Adrenal gland (tissue), 5 donors: ENCODE measurements around the gene NDUFA8.

Experiments
- CTCF ChIP-seq, 6 experiments: fragments of 450-650 bp in 4 of 6; fragments of 200-600 bp in 2 of 6; sonication (generic) in 1 of 6; IDR thresholded peaks; 1 replicate in 5 of 6; 2 replicates in 1 of 6; pipeline versions ENCODE4 v1.5.1 to v1.8.0; 2016 to 2021; ENCODE audit warnings: antibody characterized with exemption in 6 of 6, mild to moderate bottlenecking in 2 of 6, moderate library complexity in 1 of 6
- POLR2A ChIP-seq, 2 donors: fragments of 450-650 bp; IDR thresholded peaks; one replicate each; pipeline ENCODE4 v1.6.1; 2017; ENCODE audit warnings: antibody characterized with exemption in 2 of 2, mild to moderate bottlenecking in 2 of 2, moderate library complexity in 1 of 2
- donor health status: DM: no; HTN: no; CAD: no.

GRCh38 chr9:122180633-122181032, 21.1 kb upstream of the NDUFA8 start:
- TF ChIP-seq POLR2A (IDR thresholded peaks at IDR 0.05) (no peak), CTCF (IDR thresholded peaks at IDR 0.05) (no peak)
